ENCODE data around the gene SH3PXD2B. TPM values are rescaled to one million over a fixed set of nuclear protein-coding genes. Genes with fewer than 3 reads are reported as not detected.

The SH3PXD2B gene
- total RNA-seq, 2 experiments from 2014 or later = 0.60 to 0.95 TPM

DNA sequence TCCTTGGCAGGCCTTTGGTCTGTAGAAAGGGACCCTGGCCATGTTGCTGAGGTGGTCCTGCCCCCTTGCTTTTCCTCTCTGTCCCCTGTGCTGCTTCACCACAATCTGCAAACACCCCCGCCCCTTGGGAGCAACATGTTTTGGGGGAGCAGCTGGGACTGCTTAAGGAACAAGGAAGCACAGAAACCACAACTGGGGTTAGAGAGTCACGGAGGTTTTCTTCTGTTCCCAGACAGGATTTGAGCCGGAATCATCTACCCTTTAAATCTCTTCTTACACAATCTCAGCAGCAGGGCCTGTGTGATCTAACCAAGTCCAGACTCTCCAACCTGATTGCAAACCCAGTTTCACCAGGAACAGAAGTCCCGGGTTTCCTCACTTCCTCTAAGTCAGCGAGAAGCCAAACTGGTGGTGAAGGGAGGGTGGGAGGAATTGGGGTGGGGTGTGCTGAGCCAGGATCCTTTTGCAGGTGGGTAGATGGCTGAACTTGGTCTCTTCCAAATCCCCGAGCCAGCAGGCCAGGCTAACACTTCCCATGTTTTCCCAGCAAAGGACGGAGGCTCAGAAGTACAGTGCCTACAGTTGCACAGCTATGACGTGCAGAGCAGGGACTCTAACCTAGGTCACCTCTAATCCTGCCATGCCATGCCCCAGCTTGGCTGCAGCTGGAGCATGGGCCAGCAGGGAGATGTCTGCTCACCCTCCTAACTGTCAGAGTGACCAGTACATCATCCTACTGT is 25.0 kb downstream of the SH3PXD2B start:
- POLR2A ChIA-PET = no interaction called here
- TF ChIP-seq, protein P1, sequence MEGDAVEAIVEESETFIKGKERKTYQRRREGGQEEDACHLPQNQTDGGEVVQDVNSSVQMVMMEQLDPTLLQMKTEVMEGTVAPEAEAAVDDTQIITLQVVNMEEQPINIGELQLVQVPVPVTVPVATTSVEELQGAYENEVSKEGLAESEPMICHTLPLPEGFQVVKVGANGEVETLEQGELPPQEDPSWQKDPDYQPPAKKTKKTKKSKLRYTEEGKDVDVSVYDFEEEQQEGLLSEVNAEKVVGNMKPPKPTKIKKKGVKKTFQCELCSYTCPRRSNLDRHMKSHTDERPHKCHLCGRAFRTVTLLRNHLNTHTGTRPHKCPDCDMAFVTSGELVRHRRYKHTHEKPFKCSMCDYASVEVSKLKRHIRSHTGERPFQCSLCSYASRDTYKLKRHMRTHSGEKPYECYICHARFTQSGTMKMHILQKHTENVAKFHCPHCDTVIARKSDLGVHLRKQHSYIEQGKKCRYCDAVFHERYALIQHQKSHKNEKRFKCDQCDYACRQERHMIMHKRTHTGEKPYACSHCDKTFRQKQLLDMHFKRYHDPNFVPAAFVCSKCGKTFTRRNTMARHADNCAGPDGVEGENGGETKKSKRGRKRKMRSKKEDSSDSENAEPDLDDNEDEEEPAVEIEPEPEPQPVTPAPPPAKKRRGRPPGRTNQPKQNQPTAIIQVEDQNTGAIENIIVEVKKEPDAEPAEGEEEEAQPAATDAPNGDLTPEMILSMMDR (IDR thresholded peaks at IDR 0.05) = no peak
- Mint-ChIP-seq H3K27me3 (no peaks in the 10 kb centered on the region), H3K9me3 (no peaks in the 10 kb centered on the region), H3K36me3 (ENCODE audit: low read depth) (no peaks in the 10 kb centered on the region), H3K4me1 (ENCODE audit: low read depth) (no peaks in the 10 kb centered on the region), H3K4me3 (no peak overlapping the region), H3K27ac (no peak overlapping the region)
- CTCF ChIA-PET = no interaction called here
- H3K4me3 ChIP-seq (ENCODE audit: low read length) = no peak overlapping the region
- peaks cover 0 to 7% of the 10 kb centered on the region in 2 experiments for H3K9me3 ChIP-seq (ENCODE audit: control insufficient read depth in 1 of 2, insufficient read depth in 1 of 2, low read length in 2 of 2)
- intact Hi-C loops (cut with DNase I, micrococcal nuclease) = no loop called here
- no peaks in the 10 kb centered on the region for H3K4me1 ChIP-seq (ENCODE audit: insufficient read depth, low read length)
- no peak for ATAC-seq (ENCODE audit: poor library complexity)
- no peak overlapping the region for H3K27ac ChIP-seq (ENCODE audit: low read depth in 1 of 2, low read length in 2 of 2)
- no peaks in the 10 kb centered on the region for H3K27me3 ChIP-seq (ENCODE audit: control insufficient read depth in 1 of 2, insufficient read depth in 2 of 2, low read length in 2 of 2)
- H3K36me3 ChIP-seq (ENCODE audit: insufficient read depth, low read length) = no peaks in the 10 kb centered on the region
- DNase-seq = peak in 2 of 14 experiments; percentile 21 to 34

DNA sequence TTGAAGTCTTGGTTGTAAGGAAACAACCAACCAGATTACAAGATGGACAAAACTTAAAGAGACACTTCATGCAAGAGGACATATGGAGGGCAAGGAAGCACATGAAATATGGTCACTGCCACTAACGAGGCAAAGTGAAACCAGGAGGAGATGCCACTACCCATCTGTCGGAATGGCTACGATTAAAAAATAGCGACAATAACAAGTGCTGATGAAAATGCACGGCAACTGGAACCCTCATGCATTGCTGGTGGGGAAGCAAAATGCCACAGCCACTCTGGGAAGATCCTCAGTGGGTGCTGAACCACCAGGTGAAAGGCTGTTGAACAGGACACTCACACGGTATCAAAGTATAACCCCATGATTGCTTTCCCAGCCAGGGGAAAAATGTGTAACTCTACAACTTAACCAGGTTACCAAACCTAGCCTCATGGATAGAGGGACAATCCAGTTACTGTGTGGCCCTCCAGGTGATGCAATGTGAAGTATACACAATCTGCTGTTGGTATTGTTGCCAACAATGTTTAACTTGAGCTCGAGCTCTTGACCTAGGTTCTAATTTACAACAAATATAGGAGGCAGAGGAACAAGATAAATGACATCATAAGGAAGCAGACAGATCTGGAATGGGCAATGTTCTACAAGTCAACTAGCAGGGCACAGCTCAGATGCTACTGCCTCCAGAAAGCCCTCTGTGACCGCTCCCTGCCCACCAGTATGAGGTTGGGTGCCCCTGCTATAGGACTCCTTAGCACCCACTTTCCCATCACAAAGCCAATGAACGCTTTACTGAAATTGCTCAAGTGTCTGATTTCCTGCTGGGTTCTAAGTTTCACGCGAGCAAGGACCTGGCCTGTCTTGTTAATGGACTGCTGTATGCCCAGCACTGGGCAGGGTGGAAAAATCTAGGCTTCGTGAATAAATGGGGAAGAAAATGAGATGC is 25.8 kb downstream of the SH3PXD2B start:
- no peak for DNase-seq
- ATAC-seq (ENCODE audit: poor library complexity) = no peak
- Mint-ChIP-seq H3K27me3 (no peaks in the 10 kb centered on the region), H3K9me3 (no peaks in the 10 kb centered on the region), H3K4me1 (ENCODE audit: low read depth) (no peaks in the 10 kb centered on the region), H3K27ac (no peak overlapping the region), H3K4me3 (no peak overlapping the region), H3K36me3 (ENCODE audit: low read depth) (no peaks in the 10 kb centered on the region)
- no peaks in the 10 kb centered on the region for H3K4me1 ChIP-seq (ENCODE audit: insufficient read depth, low read length)
- no peaks in the 10 kb centered on the region for H3K27me3 ChIP-seq (ENCODE audit: control insufficient read depth in 1 of 2, insufficient read depth in 2 of 2, low read length in 2 of 2)
- TF ChIP-seq, protein P1 (IDR thresholded peaks at IDR 0.05) = no peak
- no peak overlapping the region for H3K27ac ChIP-seq (ENCODE audit: low read depth in 1 of 2, low read length in 2 of 2)
- CTCF ChIA-PET = no interaction called here
- no peak overlapping the region for H3K4me3 ChIP-seq (ENCODE audit: low read length)
- peaks cover 0 to 7% of the 10 kb centered on the region in 2 experiments for H3K9me3 ChIP-seq (ENCODE audit: control insufficient read depth in 1 of 2, insufficient read depth in 1 of 2, low read length in 2 of 2)
- intact Hi-C loops (cut with DNase I, micrococcal nuclease) = no loop called here
- POLR2A ChIA-PET = no interaction called here
- H3K36me3 ChIP-seq (ENCODE audit: insufficient read depth, low read length) = no peaks in the 10 kb centered on the region

DNA sequence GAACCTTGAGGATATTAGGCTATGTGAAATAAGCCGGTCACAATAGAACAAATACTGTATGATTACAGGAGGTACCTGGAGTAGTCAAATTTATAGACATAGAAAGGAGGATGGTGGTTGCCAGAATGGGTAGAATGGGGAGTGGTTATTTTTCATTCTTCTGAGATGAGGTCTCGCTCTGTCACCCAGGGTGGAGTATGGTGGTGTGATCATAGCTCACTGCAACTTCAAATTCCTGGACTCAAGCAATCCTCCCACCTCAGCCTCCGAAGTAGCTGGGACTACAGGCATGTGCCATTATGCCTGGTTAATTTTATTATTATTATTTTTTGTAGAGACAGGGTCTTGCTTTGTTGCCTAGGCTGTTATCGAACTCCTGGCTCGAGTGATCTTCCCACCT is 27.1 kb downstream of the SH3PXD2B start:
- no peak overlapping the region for H3K4me3 ChIP-seq (ENCODE audit: low read length)
- TF ChIP-seq, protein P1 (IDR thresholded peaks at IDR 0.05) = no peak
- H3K4me1 ChIP-seq (ENCODE audit: insufficient read depth, low read length) = no peaks in the 10 kb centered on the region
- no peak overlapping the region for H3K27ac Mint-ChIP-seq
- no peaks in the 10 kb centered on the region for H3K4me1 Mint-ChIP-seq (ENCODE audit: low read depth)
- ATAC-seq (ENCODE audit: poor library complexity) = no peak
- no peaks in the 10 kb centered on the region for H3K9me3 Mint-ChIP-seq
- no peak for DNase-seq
- no peaks in the 10 kb centered on the region for H3K36me3 Mint-ChIP-seq (ENCODE audit: low read depth)
- CTCF ChIA-PET = no interaction called here
- H3K27ac ChIP-seq (ENCODE audit: low read depth in 1 of 2, low read length in 2 of 2) = no peak overlapping the region
- no peaks in the 10 kb centered on the region for H3K27me3 Mint-ChIP-seq
- H3K27me3 ChIP-seq (ENCODE audit: control insufficient read depth in 1 of 2, insufficient read depth in 2 of 2, low read length in 2 of 2) = no peaks in the 10 kb centered on the region
- no peak overlapping the region for H3K4me3 Mint-ChIP-seq
- intact Hi-C loops (cut with DNase I, micrococcal nuclease) = no loop called here
- H3K9me3 ChIP-seq (ENCODE audit: control insufficient read depth in 1 of 2, insufficient read depth in 1 of 2, low read length in 2 of 2) = peaks cover 0 to 7% of the 10 kb centered on the region in 2 experiments
- POLR2A ChIA-PET = no interaction called here
- no peaks in the 10 kb centered on the region for H3K36me3 ChIP-seq (ENCODE audit: insufficient read depth, low read length)

Measured in CD4-positive, alpha-beta T cell (primary cell).